Neural cell (in vitro differentiated cells): ENCODE results near the gene APOC4. TPM values are rescaled to one million over a fixed set of nuclear protein-coding genes. Genes with fewer than 3 reads are reported as not detected.

Experiments used
- H2AFZ ChIP-seq: fragments of 200-600, 300-800 bp; sonication (generic), shearing (Covaris generic); 2 replicates; pipeline ENCODE4 v1.6.0; 2014; ENCODE audit warnings: low read depth, mild to moderate bottlenecking, antibody characterized with exemption, low read length, moderate library complexity
- H3F3A ChIP-seq: fragments of 200-600 bp; shearing (Covaris generic); 2 replicates; pipeline ENCODE4 v1.6.1; 2016; ENCODE audit warnings: mild to moderate bottlenecking, moderate library complexity, mixed read lengths, antibody characterized with exemption, low read length; ENCODE audit not compliant: insufficient read depth, poor library complexity, severe bottlenecking
- H3K27ac ChIP-seq: fragments of 200-600, 300-800 bp; sonication (generic), shearing (Covaris generic); 2 replicates; pipeline ENCODE4 v1.5.1; 2014; ENCODE audit warnings: mild to moderate bottlenecking, low read length, moderate library complexity
- H3K27me3 ChIP-seq: fragments of 300-800, 200-600 bp; sonication (generic), shearing (Covaris generic); 2 replicates; pipeline ENCODE4 v1.6.0; 2014; ENCODE audit warnings: mild to moderate bottlenecking, low read depth, low read length, moderate library complexity; ENCODE audit not compliant: insufficient read depth
- H3K36me3 ChIP-seq: fragments of 300-800, 200-600 bp; sonication (generic), shearing (Covaris generic); 2 replicates; pipeline ENCODE4 v1.5.1; 2014; ENCODE audit warnings: mild to moderate bottlenecking, antibody characterized with exemption, low read length, moderate library complexity; ENCODE audit not compliant: insufficient read depth
- H3K4me2 ChIP-seq: fragments of 300-800, 200-600 bp; sonication (generic), shearing (Covaris generic); 2 replicates; pipeline ENCODE4 v1.6.0; 2014; ENCODE audit warnings: mild to moderate bottlenecking, low read length
- H3K4me3 ChIP-seq: fragments of 300-800, 200-600 bp; sonication (generic), shearing (Covaris generic); 2 replicates; pipeline ENCODE4 v1.5.1; 2014; ENCODE audit warnings: mild to moderate bottlenecking, low read length, moderate library complexity
- H3K79me2 ChIP-seq: fragments of 200-600 bp; shearing (Covaris generic); replicated peaks from 2 replicates; pipeline ENCODE4 v1.6.0; 2014; ENCODE audit warnings: mild to moderate bottlenecking, low read length, moderate library complexity; ENCODE audit not compliant: insufficient read depth
- H3K9ac ChIP-seq: fragments of 300-800, 200-600 bp; sonication (generic), shearing (Covaris generic); 2 replicates; pipeline ENCODE4 v1.6.1; 2016; ENCODE audit warnings: mild to moderate bottlenecking, low read length, mixed read lengths
- H3K9me2 ChIP-seq: fragments of 200-600 bp; shearing (Covaris generic); 2 replicates; pipeline ENCODE4 v1.6.1; 2016; ENCODE audit warnings: mild to moderate bottlenecking, low read length, mixed read lengths; ENCODE audit not compliant: insufficient read depth
- H3K9me3 ChIP-seq: fragments of 200-600, 300-800 bp; sonication (generic), shearing (Covaris generic); 2 replicates; pipeline ENCODE4 v1.6.1; 2016; ENCODE audit warnings: mild to moderate bottlenecking, mixed run types, low read length, moderate library complexity, mixed read lengths
- H4K20me1 ChIP-seq: fragments of 200-600 bp; shearing (Covaris generic); 2 replicates; pipeline ENCODE4 v1.6.1; 2016; ENCODE audit warnings: mild to moderate bottlenecking, mixed run types; ENCODE audit not compliant: insufficient read depth
- EP300 ChIP-seq: fragments of 450-650 bp; conservative IDR thresholded peaks from 2 replicates; pipeline ENCODE4 v1.6.1; 2014; ENCODE audit warnings: antibody characterized with exemption, mild to moderate bottlenecking, moderate library complexity; ENCODE audit not compliant: poor library complexity, severe bottlenecking
- EZH2 ChIP-seq: fragments of 200-600, 300-800 bp; shearing (Covaris generic), sonication (generic); IDR thresholded peaks from 2 replicates; pipeline ENCODE4 v1.6.1; 2014; ENCODE audit warnings: antibody characterized with exemption, low read length, borderline replicate concordance, mild to moderate bottlenecking; ENCODE audit not compliant: insufficient read depth, poor library complexity, severe bottlenecking
- MXI1 ChIP-seq: fragments of 450-650 bp; conservative IDR thresholded peaks from 2 replicates; pipeline ENCODE4 v1.6.1; 2014; ENCODE audit warnings: antibody characterized with exemption, mild to moderate bottlenecking; ENCODE audit not compliant: poor library complexity, severe bottlenecking
- POLR2AphosphoS5 ChIP-seq: IDR thresholded peaks from 2 replicates; pipeline ENCODE4 v1.6.1; 2012
- RAD21 ChIP-seq: fragments of 450-650 bp; conservative IDR thresholded peaks from 2 replicates; pipeline ENCODE4 v1.6.1; 2014; ENCODE audit warnings: antibody characterized with exemption, mild to moderate bottlenecking, moderate library complexity
- SMC3 ChIP-seq: fragments of 450-650 bp; conservative IDR thresholded peaks from 2 replicates; pipeline ENCODE4 v1.6.1; 2014; ENCODE audit warnings: antibody characterized with exemption, mild to moderate bottlenecking, moderate library complexity; ENCODE audit not compliant: poor library complexity
- TAF1 ChIP-seq: IDR thresholded peaks from 2 replicates; pipeline ENCODE4 v1.6.1; 2012; ENCODE audit warnings: low read depth
- polyA plus RNA-seq: library from polyadenylated mRNA; depleted of rRNA; stranded (reverse); fragments of >200 nt; gene quantifications from 2 replicates; pipeline ENCODE4 v1.2.3, GENCODE V29; 2014
- TF ChIP-seq, protein P1 (sequence below): fragments of 450-650 bp; IDR thresholded peaks from 2 replicates; pipeline ENCODE4 v1.5.1; 2014; ENCODE audit warnings: antibody characterized with exemption, mild to moderate bottlenecking, moderate library complexity; ENCODE audit not compliant: poor library complexity, severe bottlenecking
- TF ChIP-seq, protein P2 (sequence below): IDR thresholded peaks from 2 replicates; pipeline ENCODE4 v1.6.1; 2012; ENCODE audit warnings: borderline replicate concordance

APOC4 gene
- polyA plus RNA-seq, 1 donor from 2014 or later = not detected

DNA sequence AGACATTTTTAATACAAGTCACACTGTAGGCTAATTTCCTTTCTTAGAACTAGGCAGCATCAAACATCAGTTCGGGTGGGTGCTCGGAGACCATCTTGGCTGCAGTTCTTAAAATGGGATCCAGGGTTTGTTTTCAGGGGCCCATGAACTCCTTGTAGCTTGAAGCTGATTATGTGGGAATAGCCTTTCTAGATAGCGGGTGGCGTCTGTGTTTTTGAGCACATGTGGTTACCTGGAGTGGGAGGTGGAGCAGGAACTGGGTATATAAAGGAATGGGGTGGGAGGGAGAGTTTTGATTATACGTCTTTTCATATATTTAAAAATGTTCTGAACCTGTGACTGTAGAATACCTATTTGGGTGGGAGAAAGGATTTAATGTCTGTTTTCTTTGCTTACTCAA is 26.1 kb downstream of the APOC4 start:
- H3K36me3 ChIP-seq = no peaks in the 10 kb centered on the region

DNA sequence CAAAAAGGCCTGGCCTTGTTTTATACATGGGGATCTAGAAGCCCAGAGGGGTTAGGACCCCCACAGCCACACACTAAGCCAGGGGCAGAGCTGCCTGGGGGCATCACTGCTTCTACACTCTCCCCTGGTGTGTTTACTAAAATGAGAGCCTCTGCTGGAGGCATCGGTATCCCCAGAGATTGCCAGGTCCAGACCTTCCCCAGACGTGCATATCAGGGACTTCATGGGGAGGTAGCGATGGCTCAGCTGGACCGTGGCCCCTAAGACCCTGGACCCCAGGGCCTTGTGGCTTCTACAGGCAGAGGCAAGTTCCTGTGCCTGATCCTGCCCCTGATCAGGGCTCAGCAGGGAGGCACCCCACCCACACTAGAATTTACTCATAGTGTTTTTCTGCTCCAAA is 26.6 kb downstream of the APOC4 start:
- H3K27ac ChIP-seq = no peak overlapping the region

More for the DNA sequence above, 26.1 kb downstream of the APOC4 start:
- H3K4me3 ChIP-seq = no peak overlapping the region
- no peak overlapping the region for H2AFZ ChIP-seq
- H3K9me3 ChIP-seq = no peaks in the 10 kb centered on the region
- TF ChIP-seq TAF1 = no peak
- no peak for TF ChIP-seq MXI1
- TF ChIP-seq SMC3 = no peak
- no peak for TF ChIP-seq EP300
- no peak for TF ChIP-seq EZH2
- TF ChIP-seq POLR2AphosphoS5 = no peak
- no peak for TF ChIP-seq RAD21
- TF ChIP-seq, protein P1, sequence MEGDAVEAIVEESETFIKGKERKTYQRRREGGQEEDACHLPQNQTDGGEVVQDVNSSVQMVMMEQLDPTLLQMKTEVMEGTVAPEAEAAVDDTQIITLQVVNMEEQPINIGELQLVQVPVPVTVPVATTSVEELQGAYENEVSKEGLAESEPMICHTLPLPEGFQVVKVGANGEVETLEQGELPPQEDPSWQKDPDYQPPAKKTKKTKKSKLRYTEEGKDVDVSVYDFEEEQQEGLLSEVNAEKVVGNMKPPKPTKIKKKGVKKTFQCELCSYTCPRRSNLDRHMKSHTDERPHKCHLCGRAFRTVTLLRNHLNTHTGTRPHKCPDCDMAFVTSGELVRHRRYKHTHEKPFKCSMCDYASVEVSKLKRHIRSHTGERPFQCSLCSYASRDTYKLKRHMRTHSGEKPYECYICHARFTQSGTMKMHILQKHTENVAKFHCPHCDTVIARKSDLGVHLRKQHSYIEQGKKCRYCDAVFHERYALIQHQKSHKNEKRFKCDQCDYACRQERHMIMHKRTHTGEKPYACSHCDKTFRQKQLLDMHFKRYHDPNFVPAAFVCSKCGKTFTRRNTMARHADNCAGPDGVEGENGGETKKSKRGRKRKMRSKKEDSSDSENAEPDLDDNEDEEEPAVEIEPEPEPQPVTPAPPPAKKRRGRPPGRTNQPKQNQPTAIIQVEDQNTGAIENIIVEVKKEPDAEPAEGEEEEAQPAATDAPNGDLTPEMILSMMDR = no peak
- TF ChIP-seq, protein P2, sequence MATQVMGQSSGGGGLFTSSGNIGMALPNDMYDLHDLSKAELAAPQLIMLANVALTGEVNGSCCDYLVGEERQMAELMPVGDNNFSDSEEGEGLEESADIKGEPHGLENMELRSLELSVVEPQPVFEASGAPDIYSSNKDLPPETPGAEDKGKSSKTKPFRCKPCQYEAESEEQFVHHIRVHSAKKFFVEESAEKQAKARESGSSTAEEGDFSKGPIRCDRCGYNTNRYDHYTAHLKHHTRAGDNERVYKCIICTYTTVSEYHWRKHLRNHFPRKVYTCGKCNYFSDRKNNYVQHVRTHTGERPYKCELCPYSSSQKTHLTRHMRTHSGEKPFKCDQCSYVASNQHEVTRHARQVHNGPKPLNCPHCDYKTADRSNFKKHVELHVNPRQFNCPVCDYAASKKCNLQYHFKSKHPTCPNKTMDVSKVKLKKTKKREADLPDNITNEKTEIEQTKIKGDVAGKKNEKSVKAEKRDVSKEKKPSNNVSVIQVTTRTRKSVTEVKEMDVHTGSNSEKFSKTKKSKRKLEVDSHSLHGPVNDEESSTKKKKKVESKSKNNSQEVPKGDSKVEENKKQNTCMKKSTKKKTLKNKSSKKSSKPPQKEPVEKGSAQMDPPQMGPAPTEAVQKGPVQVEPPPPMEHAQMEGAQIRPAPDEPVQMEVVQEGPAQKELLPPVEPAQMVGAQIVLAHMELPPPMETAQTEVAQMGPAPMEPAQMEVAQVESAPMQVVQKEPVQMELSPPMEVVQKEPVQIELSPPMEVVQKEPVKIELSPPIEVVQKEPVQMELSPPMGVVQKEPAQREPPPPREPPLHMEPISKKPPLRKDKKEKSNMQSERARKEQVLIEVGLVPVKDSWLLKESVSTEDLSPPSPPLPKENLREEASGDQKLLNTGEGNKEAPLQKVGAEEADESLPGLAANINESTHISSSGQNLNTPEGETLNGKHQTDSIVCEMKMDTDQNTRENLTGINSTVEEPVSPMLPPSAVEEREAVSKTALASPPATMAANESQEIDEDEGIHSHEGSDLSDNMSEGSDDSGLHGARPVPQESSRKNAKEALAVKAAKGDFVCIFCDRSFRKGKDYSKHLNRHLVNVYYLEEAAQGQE = no peak
- no peaks in the 10 kb centered on the region for H3K9me2 ChIP-seq
- H3K79me2 ChIP-seq = no peaks in the 10 kb centered on the region
- H3K9ac ChIP-seq = no peak overlapping the region
- H3F3A ChIP-seq = no peaks in the 10 kb centered on the region
- H4K20me1 ChIP-seq = no peaks in the 10 kb centered on the region
- H3K27ac ChIP-seq = no peak overlapping the region
- H3K27me3 ChIP-seq = no peaks in the 10 kb centered on the region
- H3K4me2 ChIP-seq = no peak overlapping the region

More for the DNA sequence above, 26.6 kb downstream of the APOC4 start:
- no peaks in the 10 kb centered on the region for H3K9me2 ChIP-seq
- no peak overlapping the region for H2AFZ ChIP-seq
- H3K79me2 ChIP-seq = no peaks in the 10 kb centered on the region
- H3K36me3 ChIP-seq = no peaks in the 10 kb centered on the region
- H3K9ac ChIP-seq = no peak overlapping the region
- no peak overlapping the region for H3K4me3 ChIP-seq
- H3F3A ChIP-seq = no peaks in the 10 kb centered on the region
- H3K9me3 ChIP-seq = no peaks in the 10 kb centered on the region
- no peaks in the 10 kb centered on the region for H3K27me3 ChIP-seq
- no peaks in the 10 kb centered on the region for H4K20me1 ChIP-seq
- TF ChIP-seq SMC3 (no peak), EP300 (no peak), TAF1 (no peak)
- TF ChIP-seq, protein P1 = no peak
- no peak overlapping the region for H3K4me2 ChIP-seq
